OCI-LY3 (cell line): ENCODE data around the gene LDLRAD4.

Experiments
- CTCF ChIP-seq: fragments of 200-600, 300-600 bp; sonication (generic); IDR thresholded peaks from 2 replicates; pipeline ENCODE4 v1.5.1; 2014; ENCODE audit warnings: antibody characterized with exemption, low read length, low read depth
- EZH2phosphoT487 ChIP-seq: fragments of 200-600 bp; shearing (Covaris generic); IDR thresholded peaks from 2 replicates; pipeline ENCODE4 v1.6.1; 2018; ENCODE audit warnings: antibody characterized with exemption, mixed run types, low read depth

DNA sequence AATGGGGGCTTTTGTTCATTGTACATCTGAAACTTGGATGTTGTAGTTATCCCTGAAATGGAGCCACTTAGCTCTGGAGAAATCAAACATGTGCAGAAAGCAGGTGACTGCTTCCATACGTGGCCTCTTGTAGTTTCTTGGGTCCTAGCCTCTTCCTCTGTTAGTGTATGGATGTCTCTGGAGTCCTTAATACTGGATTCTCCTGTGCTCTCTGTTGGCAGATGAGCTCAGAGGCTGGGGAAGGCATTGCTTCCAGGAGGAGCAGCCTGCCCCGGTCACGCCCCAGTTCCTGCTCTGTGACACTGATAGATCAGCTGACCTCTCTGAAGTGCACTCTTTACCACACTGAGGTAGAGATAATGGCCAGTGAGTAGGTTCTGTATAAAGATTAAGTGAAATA lies 176.2 kb downstream of the LDLRAD4 start:
- TF ChIP-seq CTCF, result no peak
- TF ChIP-seq EZH2phosphoT487, result no peak
